Right renal pelvis (tissue), 4 donors: ENCODE measurements around the gene SLC25A26. TPM values are rescaled to one million over a fixed set of nuclear protein-coding genes. Genes with fewer than 3 reads are reported as not detected.

Experiments
- DNase-seq, 4 donors: peaks; one replicate each; pipeline ENCODE4 v3.0.0-alpha.2; 2013; ENCODE audit warnings: low read depth in 4 of 4, low spot score in 3 of 4, missing footprints in 1 of 4
- polyA plus RNA-seq, 4 donors: library from polyadenylated mRNA; unstranded; fragments of 120-200 nt; gene quantifications; one replicate each; pipeline ENCODE4 v1.2.1, GENCODE V29; 2013; ENCODE audit not compliant: insufficient read length in 4 of 4

SLC25A26 gene
- polyA plus RNA-seq, 4 donors, result 23.4 to 31.9 (median 26.2) TPM

DNA sequence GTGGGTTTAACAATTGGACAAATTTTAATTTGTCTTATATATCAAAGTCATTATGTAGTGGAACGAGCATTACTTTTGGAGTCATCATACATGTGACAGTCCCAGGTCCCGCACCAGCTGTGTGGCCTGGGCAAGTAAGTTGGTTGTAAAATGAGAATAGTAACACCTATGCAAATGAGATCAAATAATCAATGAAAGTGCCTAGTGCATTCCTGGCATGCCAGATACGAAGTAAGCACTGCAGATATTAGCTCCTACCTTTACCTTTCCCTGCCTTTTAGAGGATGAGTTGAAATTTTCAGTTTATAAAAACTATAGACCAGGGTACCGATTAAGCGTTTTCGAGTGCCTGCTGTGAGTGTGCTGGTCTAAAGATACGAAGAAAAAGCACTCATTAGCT, 145.9 kb downstream of the SLC25A26 start:
- no peak for DNase-seq

DNA sequence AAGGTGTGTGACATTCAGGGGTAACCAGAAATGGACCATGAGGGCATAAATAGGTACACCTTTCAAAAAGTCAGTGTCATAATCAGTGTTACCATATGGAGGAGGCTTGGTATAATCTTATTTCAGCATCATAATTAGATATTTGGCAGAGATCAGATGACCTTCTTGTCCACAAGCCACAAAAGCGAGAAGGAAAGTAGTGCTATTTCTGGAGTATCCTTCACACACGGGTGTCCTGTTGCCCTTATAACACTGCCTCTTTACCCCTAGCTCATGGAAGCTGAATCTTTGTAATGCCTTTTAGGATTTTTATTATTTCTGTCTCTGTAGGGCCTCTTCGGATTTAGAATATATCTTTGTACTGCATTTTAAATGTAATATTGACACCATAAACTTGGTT, 147.2 kb downstream of the SLC25A26 start:
- DNase-seq, result no peak

GRCh38 chr3:66370179-66370578, 149.4 kb downstream of the SLC25A26 start:
- DNase-seq, result no peak

DNA sequence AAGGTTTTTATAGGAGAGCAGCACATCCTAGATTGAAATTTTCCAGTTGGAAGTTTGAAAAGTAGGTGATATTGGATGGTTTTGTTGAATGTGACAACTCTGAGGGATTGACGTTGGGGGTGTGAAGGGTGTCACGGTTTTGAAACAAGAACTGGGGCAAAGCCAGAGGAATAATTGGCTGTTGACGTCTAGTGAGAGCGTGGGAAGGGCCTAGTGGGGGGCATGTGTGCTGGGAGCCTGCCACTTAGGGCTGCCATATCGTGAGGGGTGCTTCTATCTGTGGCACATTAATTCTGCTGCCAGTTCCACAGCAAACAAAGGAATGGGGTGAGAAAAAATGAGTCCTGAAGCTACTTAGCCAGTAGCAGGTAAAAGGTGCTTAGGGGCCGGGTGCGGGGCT, 150.6 kb downstream of the SLC25A26 start:
- DNase-seq, result no peak

DNA sequence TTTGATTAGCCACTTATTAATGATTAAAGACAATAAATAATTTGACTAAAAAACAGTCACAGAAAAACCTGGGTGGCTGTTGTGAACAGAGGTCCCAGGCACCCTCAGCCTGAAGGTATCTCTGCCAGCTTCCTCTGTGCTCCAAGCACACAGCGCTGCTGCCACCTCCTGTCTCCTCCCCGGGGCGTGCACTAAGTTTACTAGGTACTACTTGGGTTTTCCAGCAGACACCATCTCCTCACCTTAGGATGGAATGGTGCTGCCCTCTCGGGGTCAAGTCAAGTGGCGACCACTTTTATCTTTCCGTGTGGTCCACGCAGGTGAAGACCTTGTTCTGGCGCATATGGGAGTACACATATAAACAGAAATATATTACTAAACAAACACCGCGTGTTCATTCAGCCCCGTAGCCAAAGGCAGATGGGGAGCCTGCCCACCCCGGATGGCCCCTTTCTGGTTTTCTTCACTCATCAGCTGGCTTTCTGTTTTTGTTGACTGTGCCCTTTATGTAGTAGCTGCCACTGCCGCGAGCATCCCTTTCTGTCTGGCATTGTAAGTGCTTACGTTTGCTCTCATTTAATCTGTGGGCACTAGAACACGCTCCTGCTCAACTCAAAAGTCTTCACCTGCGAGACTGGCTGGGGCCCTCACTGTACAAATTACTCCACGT, 152.0 kb downstream of the SLC25A26 start:
- DNase-seq, result no peak

DNA sequence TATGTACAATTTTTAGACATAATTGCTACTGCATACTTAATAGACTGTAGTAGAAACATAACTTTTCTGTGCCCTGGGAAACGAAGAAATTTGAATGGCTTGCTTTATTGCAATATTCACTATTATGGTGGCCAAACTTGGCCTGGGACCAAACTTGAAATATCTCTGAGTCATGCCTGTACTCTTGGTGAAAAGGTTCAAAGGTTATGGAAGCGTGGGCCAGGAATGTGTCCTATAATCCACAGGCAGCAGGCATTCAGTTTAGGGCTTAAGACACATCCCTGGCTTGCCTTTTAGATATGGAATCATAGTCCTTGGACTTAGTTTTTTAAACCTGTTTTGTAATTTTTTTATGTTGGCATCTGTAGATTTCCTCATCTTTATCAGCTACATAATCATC, 155.8 kb downstream of the SLC25A26 start:
- DNase-seq, result no peak

- no peak for DNase-seq
These were observed 157.0 kb downstream of the SLC25A26 start for GRCh38 chr3:66377800-66378199.

DNA sequence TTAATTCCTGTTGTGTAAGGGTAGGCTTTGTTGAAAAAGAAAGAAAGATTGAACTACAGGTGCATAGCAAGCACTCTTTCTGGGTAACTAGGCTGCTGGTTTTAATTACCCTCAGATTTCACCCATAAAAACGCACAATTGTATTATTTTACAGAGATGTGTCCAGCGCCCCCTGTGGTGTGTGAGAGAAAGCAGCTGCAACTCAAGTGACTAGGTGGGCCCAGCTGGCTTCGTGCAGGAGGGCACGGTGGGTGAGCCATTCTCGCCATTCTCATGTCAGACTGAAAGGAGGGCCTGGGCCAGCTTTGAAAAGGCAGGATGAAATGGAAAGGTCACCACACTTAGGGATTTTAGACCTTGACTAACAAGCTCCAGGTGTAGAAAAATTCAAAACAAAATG, 157.5 kb downstream of the SLC25A26 start:
- DNase-seq, result no peak

DNA sequence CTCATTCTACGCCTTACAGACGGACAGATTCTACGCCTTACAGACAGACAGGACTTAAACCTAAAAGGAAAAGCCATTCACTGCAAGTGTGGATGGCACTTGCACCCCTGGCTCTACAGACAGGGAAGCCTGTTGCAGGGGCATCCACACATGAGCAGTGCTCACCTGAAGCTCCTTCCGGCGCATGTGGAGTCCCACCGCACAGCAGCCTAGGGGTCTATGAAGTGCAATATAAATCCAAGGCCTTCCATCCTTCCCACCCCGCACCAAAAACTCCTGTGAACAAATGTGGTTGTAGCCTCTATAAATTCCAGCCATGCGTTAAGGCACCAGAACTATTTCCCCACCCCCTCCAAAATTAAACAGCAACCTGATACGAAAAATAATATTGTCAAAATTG, 158.8 kb downstream of the SLC25A26 start:
- DNase-seq, result no peak

- no peak for DNase-seq
These were observed 159.6 kb downstream of the SLC25A26 start for GRCh38 chr3:66380200-66380932.

- no peak for DNase-seq
These were observed 160.8 kb downstream of the SLC25A26 start for GRCh38 chr3:66381626-66382025.

GRCh38 chr3:66382142-66382541, 161.3 kb downstream of the SLC25A26 start:
- DNase-seq, result no peak

DNA sequence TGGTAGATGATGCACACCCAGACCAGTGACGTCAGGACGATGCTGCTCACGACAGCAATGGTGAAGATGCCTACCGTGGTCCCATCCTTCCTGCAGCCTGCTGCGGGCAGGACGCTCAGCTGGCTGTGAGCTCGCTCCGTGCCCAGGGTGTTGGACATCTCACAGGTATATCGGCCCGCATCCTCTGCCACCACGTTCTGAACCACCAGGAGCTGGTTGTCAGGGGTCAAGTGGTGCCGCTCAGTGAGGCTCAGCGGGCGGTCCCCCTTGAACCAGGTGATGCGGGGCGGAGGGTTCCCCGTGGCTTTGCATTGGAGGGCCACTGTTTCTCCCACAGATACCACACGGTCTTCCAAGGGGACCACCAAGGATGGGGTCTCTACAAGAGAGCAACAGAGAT, 162.2 kb downstream of the SLC25A26 start:
- DNase-seq, result no peak

DNA sequence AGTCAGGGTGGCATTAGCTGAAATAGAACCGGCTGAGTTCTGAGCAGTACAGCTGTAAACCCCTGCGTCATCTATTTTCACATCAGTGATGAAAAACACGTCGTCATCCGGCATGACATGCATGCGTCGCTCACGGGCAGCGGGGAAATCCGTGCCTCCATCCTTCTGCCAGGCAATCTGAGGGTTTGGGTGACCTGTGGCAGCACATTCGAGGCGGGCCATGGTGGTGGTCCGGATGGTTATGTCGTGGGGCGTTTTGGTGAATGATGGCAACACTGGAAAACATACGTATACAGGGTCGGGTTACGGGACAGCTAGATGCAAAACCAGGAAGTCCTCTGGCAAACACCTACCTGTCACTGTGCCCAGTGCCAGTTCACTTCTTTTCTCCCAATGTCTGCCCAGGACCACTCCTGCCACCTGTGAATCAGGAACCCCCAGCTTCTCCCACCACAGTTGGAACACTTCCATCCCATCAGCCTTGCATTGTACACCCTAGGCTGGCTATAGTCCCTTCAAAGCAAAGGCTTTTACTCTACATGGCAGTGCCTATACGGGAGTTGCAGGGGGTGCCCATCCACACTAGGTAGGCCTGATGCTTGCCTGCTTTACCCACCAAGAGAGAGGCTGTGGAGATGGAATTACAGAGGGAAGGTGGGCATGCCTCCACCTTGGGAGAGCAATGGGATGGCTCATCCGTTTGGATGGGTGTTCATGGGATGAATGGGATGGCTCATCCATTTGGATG, 163.4 kb downstream of the SLC25A26 start:
- DNase-seq, result no peak

GRCh38 chr3:66385066-66385465, 164.3 kb downstream of the SLC25A26 start:
- DNase-seq, result no peak

DNA sequence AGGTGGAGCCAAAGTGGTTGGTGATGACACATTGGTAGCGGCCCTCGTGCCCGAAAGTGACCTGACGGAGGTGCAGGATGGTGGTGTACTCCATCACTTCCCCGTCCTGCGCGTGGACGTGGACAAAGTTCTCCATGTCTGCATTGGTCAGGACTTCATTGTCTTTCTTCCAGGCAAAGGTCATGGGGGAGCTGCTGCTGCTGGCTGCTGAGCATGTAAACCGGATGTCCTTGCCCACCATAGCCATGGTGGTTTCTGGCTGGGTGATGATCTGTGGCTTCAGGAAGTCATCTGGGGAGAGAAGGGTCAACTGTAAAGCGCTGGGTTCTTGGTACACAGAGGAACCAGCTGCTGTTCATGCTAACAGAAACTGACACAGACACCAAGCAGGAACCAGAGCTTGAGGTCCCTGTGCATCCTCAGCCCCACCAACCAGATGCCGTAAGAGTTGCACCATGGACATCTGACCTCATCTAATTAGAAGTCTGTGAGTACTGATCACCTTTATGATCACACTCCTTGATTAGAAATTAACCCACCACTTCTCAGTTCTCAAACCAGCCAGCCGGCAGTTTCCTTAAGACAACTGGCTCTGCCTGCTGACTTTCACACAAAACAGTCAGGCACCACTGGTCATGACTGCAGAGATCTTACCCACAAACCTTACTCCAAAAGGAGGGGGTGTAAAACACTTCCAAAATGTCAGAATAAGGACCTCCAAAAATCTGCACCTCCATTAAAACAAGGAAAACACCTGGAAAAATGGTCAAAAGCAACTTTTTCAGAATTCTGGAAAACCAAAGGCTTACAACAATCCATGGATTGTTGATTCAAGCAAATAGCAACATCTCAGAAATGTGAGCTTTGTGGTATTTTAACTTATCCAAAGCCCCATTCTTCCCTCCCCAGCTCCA, 165.5 kb downstream of the SLC25A26 start:
- no peak for DNase-seq

GRCh38 chr3:66386925-66387650, 166.3 kb downstream of the SLC25A26 start:
- no peak for DNase-seq

GRCh38 chr3:66390013-66390412, 169.2 kb downstream of the SLC25A26 start:
- DNase-seq, result no peak

DNA sequence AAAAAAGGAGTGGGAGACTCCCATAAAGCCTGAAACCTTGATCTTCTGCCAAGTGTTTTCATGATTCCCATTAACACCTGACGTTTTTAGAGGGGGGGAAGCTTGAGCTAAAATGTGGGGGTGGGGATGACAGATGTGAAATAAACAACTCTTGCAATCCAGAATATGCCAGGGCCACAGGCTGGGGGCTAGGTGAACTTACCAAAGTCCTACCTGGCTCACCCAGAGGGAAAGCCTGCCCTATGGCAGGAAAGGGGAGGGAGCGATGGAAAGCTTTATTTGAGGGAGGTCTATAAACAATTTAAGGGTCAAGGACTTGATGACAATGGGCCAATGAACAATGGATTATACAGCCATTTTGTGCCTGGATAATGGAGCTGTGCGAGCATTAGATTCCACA, 171.7 kb downstream of the SLC25A26 start:
- DNase-seq, result no peak

DNA sequence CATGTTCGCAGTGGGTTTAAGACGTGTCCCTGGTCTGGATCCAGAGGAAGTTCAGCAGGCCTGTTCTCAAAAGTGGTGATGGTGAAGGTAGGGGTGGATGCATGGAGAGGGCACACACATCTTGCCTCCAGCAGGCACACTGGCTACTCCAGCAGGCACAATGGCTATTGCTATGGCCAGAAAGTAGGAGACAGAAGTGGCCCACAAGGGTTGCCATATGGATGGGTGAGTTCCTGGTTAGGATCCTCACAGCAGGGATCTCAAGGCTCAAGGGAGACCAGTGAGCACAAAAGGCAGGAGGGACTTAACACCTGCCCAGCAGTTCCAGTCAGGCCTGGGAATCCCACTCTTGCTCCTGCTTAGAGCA, 172.1 kb downstream of the SLC25A26 start:
- no peak for DNase-seq
